ENCODE measurements around the gene AKAP6. TPM values are rescaled to one million over a fixed set of nuclear protein-coding genes. Genes with fewer than 3 reads are reported as not detected.

Gene AKAP6
- total and polyA plus RNA-seq, 2 experiments from 2014 or later: 0.38 to 0.42 TPM

DNA sequence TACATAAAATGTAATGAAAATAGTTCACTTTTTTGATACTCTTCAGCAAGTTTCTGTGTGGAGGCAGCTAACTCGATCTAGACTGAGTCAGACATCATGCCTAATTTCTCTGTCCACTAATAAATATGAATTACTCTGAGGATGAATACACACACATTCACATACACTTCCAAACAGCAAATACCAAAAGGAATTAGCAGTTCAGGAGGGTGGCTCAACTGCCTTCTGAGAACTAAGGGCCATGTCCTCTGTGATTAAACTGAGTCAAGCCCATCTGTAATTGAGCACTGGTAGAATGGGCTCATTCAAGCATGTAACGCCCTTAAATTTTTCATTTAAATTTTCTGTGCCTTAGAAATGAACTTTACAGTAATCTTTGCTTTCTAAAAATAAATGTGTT lies 242.5 kb downstream of the AKAP6 start (continued):
- TF ChIP-seq CREB1 (CRISPR knock-in tag; IDR thresholded peaks at IDR 0.05; ENCODE audit: low read depth) (no peak), EZH2phosphoT487 (IDR thresholded peaks at IDR 0.05; ENCODE audit: unreplicated experiment) (no peak), ZNF331 (CRISPR knock-in tag; IDR thresholded peaks at IDR 0.05; ENCODE audit: low read depth) (no peak), ETS1 (IDR thresholded peaks at IDR 0.05) (no peak), REST (IDR thresholded peaks at IDR 0.05; ENCODE audit: unreplicated experiment) (no peak), ZNF114 (CRISPR knock-in tag; IDR thresholded peaks at IDR 0.05) (no peak)
- TF ChIP-seq, protein P1, sequence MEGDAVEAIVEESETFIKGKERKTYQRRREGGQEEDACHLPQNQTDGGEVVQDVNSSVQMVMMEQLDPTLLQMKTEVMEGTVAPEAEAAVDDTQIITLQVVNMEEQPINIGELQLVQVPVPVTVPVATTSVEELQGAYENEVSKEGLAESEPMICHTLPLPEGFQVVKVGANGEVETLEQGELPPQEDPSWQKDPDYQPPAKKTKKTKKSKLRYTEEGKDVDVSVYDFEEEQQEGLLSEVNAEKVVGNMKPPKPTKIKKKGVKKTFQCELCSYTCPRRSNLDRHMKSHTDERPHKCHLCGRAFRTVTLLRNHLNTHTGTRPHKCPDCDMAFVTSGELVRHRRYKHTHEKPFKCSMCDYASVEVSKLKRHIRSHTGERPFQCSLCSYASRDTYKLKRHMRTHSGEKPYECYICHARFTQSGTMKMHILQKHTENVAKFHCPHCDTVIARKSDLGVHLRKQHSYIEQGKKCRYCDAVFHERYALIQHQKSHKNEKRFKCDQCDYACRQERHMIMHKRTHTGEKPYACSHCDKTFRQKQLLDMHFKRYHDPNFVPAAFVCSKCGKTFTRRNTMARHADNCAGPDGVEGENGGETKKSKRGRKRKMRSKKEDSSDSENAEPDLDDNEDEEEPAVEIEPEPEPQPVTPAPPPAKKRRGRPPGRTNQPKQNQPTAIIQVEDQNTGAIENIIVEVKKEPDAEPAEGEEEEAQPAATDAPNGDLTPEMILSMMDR (conservative IDR thresholded peaks at IDR 0.05; ENCODE audit: low read depth in 2 of 2): no peak

GRCh38 chr14:32571995-32572866 lies 243.1 kb downstream of the AKAP6 start:
- Histone ChIP-seq H3K27ac (ENCODE audit: low read depth) (no peak overlapping the region), H2AFZ (peak overlapping the region; percentile 64; the same call in 1 of the 2 replicates), H3K79me2 (replicated peaks; ENCODE audit: insufficient read depth) (no peaks in the 10 kb centered on the region), H3K36me3 (ENCODE audit: insufficient read depth) (no peaks in the 10 kb centered on the region), H3F3A (replicated peaks; ENCODE audit: low read depth) (no peaks in the 10 kb centered on the region), H3K4me3 (no peak overlapping the region), H3K4me2 (no peak overlapping the region), H3K4me1 (ENCODE audit: insufficient read depth) (no peaks in the 10 kb centered on the region), H3K9me2 (ENCODE audit: insufficient read depth) (no peaks in the 10 kb centered on the region), H4K20me1 (replicated peaks; ENCODE audit: insufficient read depth) (no peaks in the 10 kb centered on the region), H3K27me3 (ENCODE audit: insufficient read depth) (no peaks in the 10 kb centered on the region)
- H3K9me3 Mint-ChIP-seq: no peaks in the 10 kb centered on the region; the same call in 2 of the 3 replicates
- TF ChIP-seq CREB1 (CRISPR knock-in tag; IDR thresholded peaks at IDR 0.05; ENCODE audit: low read depth) (no peak), ZNF331 (CRISPR knock-in tag; IDR thresholded peaks at IDR 0.05; ENCODE audit: low read depth) (no peak)
- DNase-seq (ENCODE audit: low spot score) (no peak), ATAC-seq (no peak)
- H3K27ac Mint-ChIP-seq: no peak overlapping the region
- H3K36me3 Mint-ChIP-seq (ENCODE audit: low read depth): no peaks in the 10 kb centered on the region
- no peak overlapping the region for H3K4me3 Mint-ChIP-seq
- H3K4me1 Mint-ChIP-seq: no peaks in the 10 kb centered on the region
- H3K27me3 Mint-ChIP-seq (ENCODE audit: insufficient read depth, low read depth, poor library complexity): peaks cover 2% of the 10 kb centered on the region

Measured in GM23338 (cell line).